CD4-positive, alpha-beta T cell treated with Interleukin-21 for 1 hour (primary cell): ENCODE results near the gene DDX17.
"Not testable (repeated sequence)": the region's sequence is repeated elsewhere in the genome, so short reads cannot be mapped to it uniquely, and the experiment has no call there.

Experiments used
- DNase-seq: peaks from one replicate; pipeline ENCODE4 v3.0.0-alpha.2; 2020

DDX17 gene

DNA sequence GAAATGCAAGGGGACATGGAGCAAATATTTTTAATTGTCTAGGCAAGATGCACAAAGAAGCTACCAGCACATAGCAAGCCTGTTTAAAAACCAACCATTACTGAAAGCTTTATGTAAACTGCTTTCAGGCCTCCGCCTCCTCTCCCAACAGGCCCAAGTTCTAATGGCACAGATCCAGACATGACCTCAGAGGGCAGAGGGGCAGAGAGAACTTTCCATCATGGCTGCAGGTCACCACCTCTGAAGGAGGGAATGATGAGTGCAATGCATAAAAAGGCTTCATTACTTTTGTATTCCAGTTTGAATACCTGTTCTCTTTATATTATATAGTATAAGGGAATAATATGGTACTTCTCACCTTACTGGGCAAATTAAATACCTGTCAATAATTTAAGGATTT, 15.2 kb downstream of the DDX17 start:
- DNase-seq = no peak

DNA sequence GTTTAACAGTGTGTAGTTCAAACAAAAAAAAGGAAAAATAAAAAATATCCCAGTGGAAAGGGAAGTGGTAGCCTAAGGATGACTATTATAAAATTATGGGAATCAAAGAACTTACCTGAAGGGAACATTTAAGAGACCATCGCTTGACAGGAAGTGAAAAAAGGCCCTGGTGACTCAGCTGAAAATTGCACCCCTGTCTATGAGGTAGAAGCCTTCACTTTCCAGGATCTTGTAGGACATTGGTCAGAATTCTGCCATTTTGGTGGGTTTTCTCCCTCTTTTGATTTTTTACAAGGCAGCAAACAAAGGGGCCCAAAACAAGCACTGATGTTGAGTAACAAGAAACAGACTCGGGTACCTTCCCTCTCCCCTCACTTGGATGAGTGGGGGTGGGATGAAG, 15.6 kb downstream of the DDX17 start:
- no peak for DNase-seq

GRCh38 chr22:38489561-38490145, 16.5 kb downstream of the DDX17 start:
- no peak for DNase-seq

DNA sequence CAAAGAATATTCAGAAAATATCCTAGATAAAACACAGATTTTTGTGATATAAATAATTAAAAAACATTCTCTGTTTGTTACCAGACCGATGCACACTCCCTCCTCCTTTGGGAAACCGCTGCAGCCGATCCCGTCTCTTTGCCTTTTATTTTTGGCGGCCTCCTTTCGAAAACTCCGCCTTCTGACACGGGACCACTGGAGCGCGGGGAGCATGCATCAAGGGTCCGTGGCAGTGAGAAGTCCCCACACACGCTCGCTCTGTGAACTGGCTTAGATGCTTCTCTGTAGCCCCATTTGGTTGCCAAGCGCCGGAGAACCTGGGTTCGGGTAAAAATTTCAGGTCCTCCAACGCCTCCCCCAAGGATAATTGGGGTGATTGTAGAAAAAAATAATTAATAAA, 17.0 kb downstream of the DDX17 start:
- no peak for DNase-seq

- DNase-seq = no peak
Measured at GRCh38 chr22:38487946-38488345, 18.2 kb downstream of the DDX17 start.

GRCh38 chr22:38485783-38486182, 20.3 kb downstream of the DDX17 start:
- no peak for DNase-seq

- no peak for DNase-seq
Measured at GRCh38 chr22:38484244-38484643, 21.9 kb downstream of the DDX17 start.

DNA sequence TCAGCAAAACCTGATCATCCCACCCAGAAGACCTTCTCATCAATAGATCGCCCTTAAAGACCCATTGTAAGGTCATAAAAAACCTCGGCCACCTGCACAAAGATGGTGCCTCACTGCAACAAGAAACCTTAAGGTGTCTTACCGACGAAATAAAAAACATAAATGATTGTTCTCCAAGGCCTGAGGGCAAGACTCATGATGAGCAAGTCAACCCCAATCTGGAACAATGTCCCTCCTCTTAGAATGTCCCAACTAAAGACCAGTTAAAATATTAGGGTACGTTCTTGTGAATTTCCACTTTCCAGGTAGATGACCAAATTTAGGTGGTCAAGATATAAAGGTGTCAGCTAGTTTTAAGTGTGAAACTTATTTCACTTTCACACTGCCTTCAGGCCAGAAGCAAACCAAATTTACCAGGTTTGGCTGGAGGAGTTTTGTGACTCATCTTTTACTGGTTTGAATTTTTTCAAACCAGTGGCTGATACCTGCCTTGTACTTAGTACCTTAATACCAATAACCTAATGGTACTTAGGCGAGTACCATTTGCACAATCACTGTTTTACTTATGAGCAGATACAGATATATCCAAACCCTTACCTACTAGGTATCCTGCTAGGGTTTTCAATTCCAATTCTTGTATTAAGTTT, 23.3 kb downstream of the DDX17 start:
- DNase-seq = no peak

GRCh38 chr22:38481871-38482332, 24.2 kb downstream of the DDX17 start:
- no peak for DNase-seq

GRCh38 chr22:38481162-38481870, 24.8 kb downstream of the DDX17 start:
- DNase-seq = no peak

GRCh38 chr22:38479096-38479837, 26.8 kb downstream of the DDX17 start:
- DNase-seq = no peak

DNA sequence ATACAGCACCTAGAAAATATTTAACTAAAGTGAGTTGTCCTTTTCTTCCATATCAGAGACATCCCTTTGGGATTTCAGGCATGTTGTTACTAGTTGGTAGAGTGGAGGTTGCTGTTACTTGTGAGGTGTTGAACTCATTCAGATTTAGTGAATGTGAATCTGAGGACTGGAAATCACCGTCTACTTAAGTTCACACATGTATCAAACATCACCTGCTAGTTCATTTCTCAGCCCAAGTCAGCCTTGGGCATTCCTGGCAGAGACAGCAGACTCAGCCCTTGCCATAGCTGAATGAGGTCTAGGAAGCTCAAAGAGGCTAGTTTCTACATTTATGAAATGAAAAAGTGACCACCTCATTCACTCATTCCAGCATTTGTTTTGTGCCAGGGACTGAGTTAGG, 28.5 kb downstream of the DDX17 start:
- DNase-seq = no peak

- no peak for DNase-seq
Measured at GRCh38 chr22:38474003-38474607, 32.0 kb downstream of the DDX17 start.

- no peak for DNase-seq
Measured at GRCh38 chr22:38471237-38471636, 34.9 kb downstream of the DDX17 start.

DNA sequence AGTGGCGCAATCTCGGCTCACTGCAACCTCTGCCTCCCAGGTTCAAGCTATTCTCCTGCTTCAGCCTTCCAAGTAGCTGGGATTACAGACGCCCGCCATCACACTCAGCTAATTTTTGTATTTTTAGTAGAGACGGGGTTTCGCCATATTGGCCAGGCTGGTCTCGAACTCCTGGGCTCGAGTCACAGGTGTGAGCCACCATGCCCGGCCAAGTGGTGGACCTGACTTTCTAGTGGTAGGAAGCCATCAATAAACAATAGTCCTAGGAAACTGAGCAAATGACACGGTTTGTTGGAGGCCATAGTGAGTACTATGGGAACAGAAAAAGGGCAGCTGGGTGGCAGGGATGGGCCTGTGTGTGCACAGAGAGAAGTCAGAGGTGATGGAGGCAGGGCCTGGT, 35.9 kb downstream of the DDX17 start:
- not testable (repeated sequence) for DNase-seq

DNA sequence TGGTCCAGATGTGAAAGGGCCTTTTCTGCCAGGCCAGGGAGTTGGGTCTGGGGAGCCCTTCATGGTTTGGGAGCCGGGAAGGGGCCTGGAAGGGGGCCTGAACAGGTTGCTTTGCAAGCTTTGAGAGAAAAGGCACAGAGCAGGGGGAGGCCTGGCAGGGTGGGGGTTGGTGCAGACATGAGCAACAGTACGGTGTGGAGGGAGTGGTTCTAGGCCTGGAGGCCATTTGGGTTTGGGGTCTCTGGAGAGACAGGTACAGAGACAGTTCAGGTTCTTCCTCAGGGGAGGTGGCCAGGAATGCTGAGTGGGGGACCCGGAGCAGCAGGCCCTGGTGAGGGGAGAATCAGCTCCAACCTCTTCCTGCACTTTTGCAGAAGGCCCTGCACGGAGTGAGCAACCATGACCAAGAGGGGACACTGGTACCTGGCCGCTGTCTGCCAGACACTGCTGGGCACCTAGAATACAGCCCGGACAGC, 36.8 kb downstream of the DDX17 start:
- DNase-seq = no peak

DNA sequence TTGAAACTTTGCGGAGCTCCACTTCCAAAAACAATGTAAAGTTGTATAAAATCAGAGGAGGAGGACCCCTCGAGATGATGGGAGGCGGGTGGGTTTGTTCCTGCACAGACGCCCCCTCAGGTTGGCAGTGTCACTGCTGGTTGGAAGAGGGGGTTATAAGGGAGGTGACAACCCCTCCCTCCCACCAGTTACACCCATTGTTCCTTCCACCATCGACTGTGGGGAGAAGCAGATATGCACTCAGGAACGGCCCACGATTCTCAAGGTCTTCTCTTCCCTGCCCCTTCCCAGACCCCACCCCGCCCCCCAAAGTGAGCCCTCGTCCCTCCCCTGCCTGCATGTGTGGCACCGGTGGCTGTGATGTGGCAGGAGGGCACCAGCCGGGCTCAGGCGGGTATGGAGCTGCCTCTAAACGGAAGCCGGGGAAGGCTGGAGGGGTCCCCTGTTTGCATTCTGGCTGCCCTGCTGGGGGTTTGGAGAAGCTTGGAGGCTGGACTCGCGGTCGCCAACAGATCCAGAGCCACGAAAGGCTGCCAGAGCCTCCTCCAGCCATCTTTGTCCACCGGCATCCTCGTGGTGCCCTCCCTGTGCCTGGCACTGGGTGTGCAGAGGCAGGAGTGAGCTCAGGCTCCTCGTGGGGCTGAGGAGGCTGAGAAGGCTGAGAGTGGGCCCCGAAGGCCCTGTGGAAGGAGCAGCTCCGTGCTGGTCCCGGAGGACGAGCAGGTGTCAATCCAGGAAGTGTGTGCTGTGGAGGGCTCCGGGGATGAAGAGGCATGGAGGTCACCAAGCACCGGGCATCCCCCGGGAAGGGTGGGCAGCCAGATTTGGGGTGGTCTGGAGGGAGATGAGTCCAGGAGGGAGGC, 37.4 kb downstream of the DDX17 start:
- DNase-seq = no peak

- peak; percentile 35 for DNase-seq
Measured at GRCh38 chr22:38467904-38468442, 38.1 kb downstream of the DDX17 start, which contains the start of gene KDELR3. Gene KDELR3, plus strand, starts transcription at chr22:38468096. Its CDS starts 138 bp downstream, at chr22:38468234.

DNA sequence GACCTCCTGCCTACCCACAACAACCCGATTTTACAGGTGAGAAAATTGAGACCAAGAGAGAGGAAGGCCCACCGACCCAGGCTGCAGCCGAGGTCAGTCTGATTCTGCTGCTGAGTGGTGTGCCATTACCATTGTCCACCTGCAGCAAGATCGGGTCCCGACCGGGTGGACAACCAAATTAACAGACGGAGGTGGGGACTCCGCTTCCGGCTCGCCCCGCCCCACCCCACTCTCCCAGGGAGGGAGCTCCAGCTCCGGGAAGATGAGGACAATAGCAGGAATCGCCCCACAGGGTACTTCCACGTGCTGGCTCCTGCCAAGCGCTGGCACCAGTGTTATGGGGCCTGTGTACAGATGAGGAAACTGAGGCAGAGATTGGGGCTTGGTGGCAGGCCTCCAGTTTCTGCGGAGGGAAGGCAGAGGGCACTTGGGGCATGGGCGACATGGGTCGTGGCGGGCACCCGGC, 38.6 kb downstream of the DDX17 start:
- DNase-seq = no peak

DNA sequence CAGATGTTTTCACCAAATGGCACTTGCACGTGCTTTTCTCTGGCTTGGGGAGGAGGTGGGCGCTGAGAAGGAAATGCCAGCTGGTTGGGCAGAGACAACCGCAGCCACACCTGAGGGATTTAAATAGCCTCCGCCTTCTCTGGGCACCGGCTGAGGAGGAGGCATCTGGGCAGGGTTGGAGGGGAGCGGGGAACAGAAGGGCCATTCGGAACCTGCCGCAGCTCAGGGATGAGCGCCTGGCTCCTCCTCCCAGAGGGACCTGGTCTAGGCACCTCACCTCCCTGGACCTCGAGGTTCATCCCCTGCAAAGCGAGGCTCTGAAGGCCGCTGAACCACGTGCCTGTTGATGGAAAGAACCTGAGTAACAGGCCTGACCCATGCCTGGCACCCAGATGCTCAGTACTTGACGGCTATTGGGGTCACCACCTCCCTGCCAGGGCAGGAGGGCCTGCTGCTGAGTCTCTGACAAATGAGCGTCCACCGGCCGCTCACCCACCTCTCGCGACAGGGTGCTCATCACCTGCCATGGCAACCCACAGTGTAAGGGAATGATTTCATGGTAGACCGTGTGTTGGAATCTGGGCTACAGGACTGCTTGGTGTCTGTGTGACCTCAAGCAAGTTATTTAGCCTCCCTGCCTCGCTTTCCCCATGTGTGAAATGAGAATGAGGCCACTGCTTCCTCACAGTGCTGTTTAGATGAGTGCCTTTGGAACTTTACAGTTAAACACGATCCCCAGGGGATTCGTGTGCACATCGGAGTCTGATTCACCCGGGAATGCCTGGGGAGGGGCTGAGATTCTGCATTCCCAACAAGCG, 40.2 kb downstream of the DDX17 start:
- no peak for DNase-seq
